CD4-positive, CD25-positive, alpha-beta regulatory T cell (primary cell): ENCODE measurements around the gene SCRN1. TPM values are rescaled to one million over a fixed set of nuclear protein-coding genes. Genes with fewer than 3 reads are reported as not detected.
"Not testable (repeated sequence)": the region's sequence is repeated elsewhere in the genome, so short reads cannot be mapped to it uniquely, and the experiment has no call there.

ENCODE experiments used
- ATAC-seq, 2 donors: fragments of 150-1000 bp; cut with Tn5 transposase; one replicate each; pipeline ENCODE4 v1.10.0; 2021; ENCODE audit warnings: low read depth in 2 of 2, moderate number of reproducible peaks in 2 of 2, moderate library complexity in 1 of 2
- DNase-seq, 3 donors: peaks; one replicate each; pipeline versions ENCODE4 v3.0.0 to v3.0.0-alpha.2; 2012 to 2022; ENCODE audit warnings: mixed read lengths in 1 of 3
- H3K27ac ChIP-seq: one replicate; pipeline ENCODE4 v1.7.0; 2013; ENCODE audit warnings: mild to moderate bottlenecking, low read length; ENCODE audit not compliant: insufficient read depth, poor library complexity, severe bottlenecking
- H3K27me3 ChIP-seq: one replicate; pipeline ENCODE4 v1.7.0; 2013; ENCODE audit warnings: low read length; ENCODE audit not compliant: control insufficient read depth, insufficient read depth
- H3K36me3 ChIP-seq: one replicate; pipeline ENCODE4 v1.7.0; 2013; ENCODE audit warnings: mild to moderate bottlenecking, low read length, moderate library complexity; ENCODE audit not compliant: control insufficient read depth, insufficient read depth
- H3K4me1 ChIP-seq: 2 replicates; pipeline ENCODE4 v1.7.0; 2013; ENCODE audit warnings: mild to moderate bottlenecking, low read length; ENCODE audit not compliant: insufficient read depth, control insufficient read depth, poor library complexity, severe bottlenecking
- H3K4me3 ChIP-seq: one replicate; pipeline ENCODE4 v1.7.0; 2013; ENCODE audit warnings: low read depth, mild to moderate bottlenecking, low read length, moderate library complexity
- H3K9me3 ChIP-seq, 2 experiments: 1 replicate in 1 of 2; 2 replicates in 1 of 2; pipeline ENCODE4 v1.7.0; 2013; ENCODE audit warnings: low read length in 2 of 2, mild to moderate bottlenecking in 1 of 2, moderate library complexity in 1 of 2; ENCODE audit not compliant: control insufficient read depth in 2 of 2
- H3K27ac Mint-ChIP-seq, 3 donors: one replicate each; pipeline ENCODE4 v1.8.0; 2020 to 2022; ENCODE audit warnings: mild to moderate bottlenecking in 3 of 3, mixed read lengths in 3 of 3, moderate library complexity in 2 of 3
- H3K27me3 Mint-ChIP-seq: one replicate; pipeline ENCODE4 v1.8.0; 2022; ENCODE audit warnings: mild to moderate bottlenecking, mixed read lengths
- H3K36me3 Mint-ChIP-seq: one replicate; pipeline ENCODE4 v1.8.0; 2020; ENCODE audit warnings: mixed read lengths
- H3K4me1 Mint-ChIP-seq, 4 donors: one replicate each; pipeline ENCODE4 v1.8.0; 2020 to 2022; ENCODE audit warnings: mixed read lengths in 4 of 4, mild to moderate bottlenecking in 1 of 4
- H3K4me3 Mint-ChIP-seq, 4 donors: one replicate each; pipeline ENCODE4 v1.8.0; 2020 to 2022; ENCODE audit warnings: mild to moderate bottlenecking in 4 of 4, mixed read lengths in 4 of 4, moderate library complexity in 3 of 4
- H3K9me3 Mint-ChIP-seq, 7 donors: one replicate each; pipeline ENCODE4 v1.8.0; 2020 to 2022; ENCODE audit warnings: mixed read lengths in 7 of 7, mild to moderate bottlenecking in 3 of 7, moderate library complexity in 2 of 7
- polyA plus RNA-seq, 4 donors: library from polyadenylated mRNA; unstranded; fragments of 300-500 nt; fragmentation: Illumina TruSeq; gene quantifications; one replicate each; pipeline ENCODE4 v1.2.3, GENCODE V29; 2021
- total RNA-seq: library from RNA; stranded (reverse); gene quantifications from one replicate; pipeline ENCODE4 v1.2.3, GENCODE V29; 2022

SCRN1 gene
- total and polyA plus RNA-seq, 5 donors from 2014 or later = 0.91 to 2.1 (median 1.9) TPM

DNA sequence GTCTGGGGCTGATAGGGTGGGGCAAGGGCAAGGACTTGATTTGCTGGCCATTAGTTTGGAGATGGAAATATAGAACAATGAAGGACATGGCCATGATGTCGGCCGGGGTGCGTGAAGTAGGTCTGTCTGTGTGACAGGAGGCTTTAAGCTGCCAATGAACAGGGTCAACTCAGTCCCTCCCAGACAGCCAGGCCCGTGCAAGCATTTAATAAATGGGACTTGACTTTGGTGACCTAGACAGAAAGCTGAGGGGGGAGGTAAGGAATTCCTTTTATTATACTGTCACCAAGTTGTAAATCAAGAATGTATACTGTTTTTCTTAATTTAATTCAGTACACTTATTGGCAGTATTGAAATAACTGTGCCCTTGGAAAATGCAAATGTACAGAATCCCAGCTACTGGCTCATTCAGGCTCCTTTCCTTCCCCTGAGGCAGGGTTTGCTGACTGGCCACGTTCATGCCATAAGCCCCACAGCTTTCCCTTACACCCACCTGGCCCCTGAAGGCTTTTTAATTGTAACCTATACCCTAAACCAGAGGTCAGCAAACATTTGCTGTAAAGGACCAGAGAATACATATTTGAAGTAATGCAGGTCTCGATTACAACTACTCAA is 96.1 kb downstream of the SCRN1 start:
- no peak overlapping the region for H3K27ac ChIP-seq
- Mint-ChIP-seq H3K27ac (no peak overlapping the region), H3K36me3 (no peaks in the 10 kb centered on the region), H3K9me3 (peaks cover 0 to 7% (median 1%) of the 10 kb centered on the region in 7 donors), H3K4me1 (no peaks in the 10 kb centered on the region), H3K27me3 (peaks cover 7% of the 10 kb centered on the region), H3K4me3 (no peak overlapping the region)
- no peaks in the 10 kb centered on the region for H3K36me3 ChIP-seq
- ATAC-seq = no peak
- no peak for DNase-seq
- peaks cover 6% of the 10 kb centered on the region for H3K27me3 ChIP-seq
- no peaks in the 10 kb centered on the region for H3K9me3 ChIP-seq
- no peak overlapping the region for H3K4me3 ChIP-seq
- H3K4me1 ChIP-seq = no peaks in the 10 kb centered on the region

GRCh38 chr7:29892231-29892630 is 97.4 kb downstream of the SCRN1 start:
- Mint-ChIP-seq H3K36me3 (no peaks in the 10 kb centered on the region), H3K9me3 (peaks cover 0 to 3% (median 0%) of the 10 kb centered on the region in 7 donors), H3K4me3 (no peak overlapping the region), H3K27me3 (no peaks in the 10 kb centered on the region), H3K27ac (no peak overlapping the region), H3K4me1 (no peaks in the 10 kb centered on the region)
- ATAC-seq (no peak), DNase-seq (no peak)
- Histone ChIP-seq H3K36me3 (no peaks in the 10 kb centered on the region), H3K27me3 (peaks cover 3% of the 10 kb centered on the region), H3K4me1 (no peaks in the 10 kb centered on the region), H3K4me3 (no peak overlapping the region), H3K9me3 (no peaks in the 10 kb centered on the region), H3K27ac (no peak overlapping the region)

DNA sequence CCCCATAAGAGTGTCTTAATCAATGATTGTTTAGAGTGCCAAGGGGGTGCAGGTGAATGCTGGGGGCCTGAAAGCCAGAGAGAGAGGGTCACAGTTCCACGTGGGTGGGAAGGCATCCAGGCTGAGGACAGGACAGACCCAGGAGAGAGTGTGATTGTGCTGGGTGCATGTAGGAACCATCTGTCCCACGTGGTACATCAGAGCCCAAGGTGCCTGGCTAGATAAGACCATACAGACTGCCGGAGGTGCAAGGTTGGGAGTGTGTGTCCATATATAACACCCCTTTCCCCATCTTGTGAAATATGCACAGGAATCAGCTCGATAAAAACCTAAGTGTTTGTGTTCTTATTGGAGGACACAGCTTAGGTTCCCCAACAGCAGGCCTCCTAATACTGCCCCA is 97.8 kb downstream of the SCRN1 start:
- Mint-ChIP-seq H3K9me3 (peaks cover 0 to 2% (median 0%) of the 10 kb centered on the region in 7 donors), H3K27ac (no peak overlapping the region), H3K27me3 (peaks cover 5% of the 10 kb centered on the region), H3K36me3 (no peaks in the 10 kb centered on the region), H3K4me1 (no peaks in the 10 kb centered on the region), H3K4me3 (no peak overlapping the region)
- Histone ChIP-seq H3K9me3 (no peaks in the 10 kb centered on the region), H3K27me3 (peaks cover 3% of the 10 kb centered on the region), H3K4me3 (no peak overlapping the region), H3K27ac (no peak overlapping the region), H3K36me3 (no peaks in the 10 kb centered on the region), H3K4me1 (no peaks in the 10 kb centered on the region)
- ATAC-seq = no peak
- DNase-seq = no peak

- not testable (repeated sequence) for H3K27ac ChIP-seq, ATAC-seq, H3K4me3 Mint-ChIP-seq, DNase-seq, H3K36me3 ChIP-seq, H3K4me1 Mint-ChIP-seq, H3K9me3 ChIP-seq, H3K36me3 Mint-ChIP-seq, H3K9me3 Mint-ChIP-seq, H3K4me1 ChIP-seq, H3K27ac Mint-ChIP-seq, H3K4me3 ChIP-seq, H3K27me3 Mint-ChIP-seq, H3K27me3 ChIP-seq
Observed at GRCh38 chr7:29890786-29891185, 98.8 kb downstream of the SCRN1 start.

- Mint-ChIP-seq H3K4me1 (no peaks in the 10 kb centered on the region), H3K27me3 (peaks cover 10% of the 10 kb centered on the region), H3K9me3 (peaks cover 0 to 2% (median 0%) of the 10 kb centered on the region in 7 donors), H3K27ac (no peak overlapping the region), H3K36me3 (no peaks in the 10 kb centered on the region), H3K4me3 (no peak overlapping the region)
- ATAC-seq (no peak), DNase-seq (no peak)
- Histone ChIP-seq H3K36me3 (no peaks in the 10 kb centered on the region), H3K9me3 (no peaks in the 10 kb centered on the region), H3K27me3 (peaks cover under 1% of the 10 kb centered on the region), H3K4me3 (no peak overlapping the region), H3K4me1 (no peaks in the 10 kb centered on the region), H3K27ac (no peak overlapping the region)
Observed at GRCh38 chr7:29890251-29890650, 99.3 kb downstream of the SCRN1 start.

GRCh38 chr7:29889288-29889687 is 100.3 kb downstream of the SCRN1 start:
- Histone ChIP-seq H3K9me3 (no peaks in the 10 kb centered on the region), H3K36me3 (no peaks in the 10 kb centered on the region), H3K27me3 (no peaks in the 10 kb centered on the region), H3K4me1 (no peaks in the 10 kb centered on the region), H3K4me3 (no peak overlapping the region), H3K27ac (no peak overlapping the region)
- H3K27me3 Mint-ChIP-seq = peaks cover 14% of the 10 kb centered on the region
- no peak for DNase-seq
- peaks cover 0 to 2% (median 0%) of the 10 kb centered on the region in 7 donors for H3K9me3 Mint-ChIP-seq
- ATAC-seq = no peak
- H3K36me3 Mint-ChIP-seq = no peaks in the 10 kb centered on the region
- H3K4me1 Mint-ChIP-seq = peaks cover 0 to 3% (median 0%) of the 10 kb centered on the region in 4 donors
- no peak overlapping the region for H3K4me3 Mint-ChIP-seq
- no peak overlapping the region for H3K27ac Mint-ChIP-seq

- no peak overlapping the region for H3K4me3 ChIP-seq
- Mint-ChIP-seq H3K4me3 (no peak overlapping the region), H3K27ac (no peak overlapping the region), H3K27me3 (peaks cover 18% of the 10 kb centered on the region), H3K9me3 (peaks cover 0 to 2% (median 0%) of the 10 kb centered on the region in 7 donors), H3K36me3 (no peaks in the 10 kb centered on the region), H3K4me1 (peaks cover 0 to 7% (median under 1%) of the 10 kb centered on the region in 4 donors)
- ATAC-seq (no peak), DNase-seq (no peak)
- no peak overlapping the region for H3K27ac ChIP-seq
- no peaks in the 10 kb centered on the region for H3K27me3 ChIP-seq
- H3K36me3 ChIP-seq = no peaks in the 10 kb centered on the region
- H3K4me1 ChIP-seq = no peaks in the 10 kb centered on the region
- no peaks in the 10 kb centered on the region for H3K9me3 ChIP-seq
Observed at GRCh38 chr7:29888006-29888405, 101.6 kb downstream of the SCRN1 start.

GRCh38 chr7:29886827-29887226 is 102.8 kb downstream of the SCRN1 start:
- Histone ChIP-seq H3K4me3 (no peak overlapping the region), H3K27me3 (no peaks in the 10 kb centered on the region), H3K36me3 (no peaks in the 10 kb centered on the region), H3K27ac (no peak overlapping the region), H3K9me3 (no peaks in the 10 kb centered on the region), H3K4me1 (no peaks in the 10 kb centered on the region)
- H3K4me3 Mint-ChIP-seq = no peak overlapping the region
- H3K9me3 Mint-ChIP-seq = peaks cover 0 to 2% (median 0%) of the 10 kb centered on the region in 7 donors
- H3K27me3 Mint-ChIP-seq = peaks cover 21% of the 10 kb centered on the region
- ATAC-seq (no peak), DNase-seq (no peak)
- peaks cover 0 to 14% (median 2%) of the 10 kb centered on the region in 4 donors for H3K4me1 Mint-ChIP-seq
- no peaks in the 10 kb centered on the region for H3K36me3 Mint-ChIP-seq
- H3K27ac Mint-ChIP-seq = peak overlapping the region in 1 of 3 donors; percentile 34
